ENCODE data around the gene CALY.

- no peak for TF ChIP-seq GATA3 (IDR thresholded peaks at IDR 0.05; ENCODE audit: low read depth, low read length)
- no peak for TF ChIP-seq GATA2 (IDR thresholded peaks at IDR 0.05; ENCODE audit: low read depth, low read length)
Measured at GRCh38 chr10:133341983-133342382, 5.3 kb upstream of the CALY start.

Measured in SH-SY5Y (cell line).